Neural cell (in vitro differentiated cells): ENCODE results near the gene CSRNP3. TPM values are rescaled to one million over a fixed set of nuclear protein-coding genes. Genes with fewer than 3 reads are reported as not detected.
"Not testable (repeated sequence)": the region's sequence is repeated elsewhere in the genome, so short reads cannot be mapped to it uniquely, and the experiment has no call there.

Experiments used
- H2AFZ ChIP-seq: fragments of 200-600, 300-800 bp; sonication (generic), shearing (Covaris generic); 2 replicates; pipeline ENCODE4 v1.6.0; 2014; ENCODE audit warnings: low read depth, mild to moderate bottlenecking, antibody characterized with exemption, low read length, moderate library complexity
- H3F3A ChIP-seq: fragments of 200-600 bp; shearing (Covaris generic); 2 replicates; pipeline ENCODE4 v1.6.1; 2016; ENCODE audit warnings: mild to moderate bottlenecking, moderate library complexity, mixed read lengths, antibody characterized with exemption, low read length; ENCODE audit not compliant: insufficient read depth, poor library complexity, severe bottlenecking
- H3K27ac ChIP-seq: fragments of 200-600, 300-800 bp; sonication (generic), shearing (Covaris generic); 2 replicates; pipeline ENCODE4 v1.5.1; 2014; ENCODE audit warnings: mild to moderate bottlenecking, low read length, moderate library complexity
- H3K27me3 ChIP-seq: fragments of 300-800, 200-600 bp; sonication (generic), shearing (Covaris generic); 2 replicates; pipeline ENCODE4 v1.6.0; 2014; ENCODE audit warnings: mild to moderate bottlenecking, low read depth, low read length, moderate library complexity; ENCODE audit not compliant: insufficient read depth
- H3K36me3 ChIP-seq: fragments of 300-800, 200-600 bp; sonication (generic), shearing (Covaris generic); 2 replicates; pipeline ENCODE4 v1.5.1; 2014; ENCODE audit warnings: mild to moderate bottlenecking, antibody characterized with exemption, low read length, moderate library complexity; ENCODE audit not compliant: insufficient read depth
- H3K4me2 ChIP-seq: fragments of 300-800, 200-600 bp; sonication (generic), shearing (Covaris generic); 2 replicates; pipeline ENCODE4 v1.6.0; 2014; ENCODE audit warnings: mild to moderate bottlenecking, low read length
- H3K4me3 ChIP-seq: fragments of 300-800, 200-600 bp; sonication (generic), shearing (Covaris generic); 2 replicates; pipeline ENCODE4 v1.5.1; 2014; ENCODE audit warnings: mild to moderate bottlenecking, low read length, moderate library complexity
- H3K79me2 ChIP-seq: fragments of 200-600 bp; shearing (Covaris generic); replicated peaks from 2 replicates; pipeline ENCODE4 v1.6.0; 2014; ENCODE audit warnings: mild to moderate bottlenecking, low read length, moderate library complexity; ENCODE audit not compliant: insufficient read depth
- H3K9ac ChIP-seq: fragments of 300-800, 200-600 bp; sonication (generic), shearing (Covaris generic); 2 replicates; pipeline ENCODE4 v1.6.1; 2016; ENCODE audit warnings: mild to moderate bottlenecking, low read length, mixed read lengths
- H3K9me2 ChIP-seq: fragments of 200-600 bp; shearing (Covaris generic); 2 replicates; pipeline ENCODE4 v1.6.1; 2016; ENCODE audit warnings: mild to moderate bottlenecking, low read length, mixed read lengths; ENCODE audit not compliant: insufficient read depth
- H3K9me3 ChIP-seq: fragments of 200-600, 300-800 bp; sonication (generic), shearing (Covaris generic); 2 replicates; pipeline ENCODE4 v1.6.1; 2016; ENCODE audit warnings: mild to moderate bottlenecking, mixed run types, low read length, moderate library complexity, mixed read lengths
- H4K20me1 ChIP-seq: fragments of 200-600 bp; shearing (Covaris generic); 2 replicates; pipeline ENCODE4 v1.6.1; 2016; ENCODE audit warnings: mild to moderate bottlenecking, mixed run types; ENCODE audit not compliant: insufficient read depth
- CTCF ChIP-seq: fragments of 450-650 bp; IDR thresholded peaks from 2 replicates; pipeline ENCODE4 v1.5.1; 2014; ENCODE audit warnings: antibody characterized with exemption, mild to moderate bottlenecking, moderate library complexity; ENCODE audit not compliant: poor library complexity, severe bottlenecking
- EP300 ChIP-seq: fragments of 450-650 bp; conservative IDR thresholded peaks from 2 replicates; pipeline ENCODE4 v1.6.1; 2014; ENCODE audit warnings: antibody characterized with exemption, mild to moderate bottlenecking, moderate library complexity; ENCODE audit not compliant: poor library complexity, severe bottlenecking
- EZH2 ChIP-seq: fragments of 200-600, 300-800 bp; shearing (Covaris generic), sonication (generic); IDR thresholded peaks from 2 replicates; pipeline ENCODE4 v1.6.1; 2014; ENCODE audit warnings: antibody characterized with exemption, low read length, borderline replicate concordance, mild to moderate bottlenecking; ENCODE audit not compliant: insufficient read depth, poor library complexity, severe bottlenecking
- MXI1 ChIP-seq: fragments of 450-650 bp; conservative IDR thresholded peaks from 2 replicates; pipeline ENCODE4 v1.6.1; 2014; ENCODE audit warnings: antibody characterized with exemption, mild to moderate bottlenecking; ENCODE audit not compliant: poor library complexity, severe bottlenecking
- POLR2AphosphoS5 ChIP-seq: IDR thresholded peaks from 2 replicates; pipeline ENCODE4 v1.6.1; 2012
- RAD21 ChIP-seq: fragments of 450-650 bp; conservative IDR thresholded peaks from 2 replicates; pipeline ENCODE4 v1.6.1; 2014; ENCODE audit warnings: antibody characterized with exemption, mild to moderate bottlenecking, moderate library complexity
- REST ChIP-seq: IDR thresholded peaks from 2 replicates; pipeline ENCODE4 v1.6.1; 2012; ENCODE audit warnings: borderline replicate concordance
- SMC3 ChIP-seq: fragments of 450-650 bp; conservative IDR thresholded peaks from 2 replicates; pipeline ENCODE4 v1.6.1; 2014; ENCODE audit warnings: antibody characterized with exemption, mild to moderate bottlenecking, moderate library complexity; ENCODE audit not compliant: poor library complexity
- TAF1 ChIP-seq: IDR thresholded peaks from 2 replicates; pipeline ENCODE4 v1.6.1; 2012; ENCODE audit warnings: low read depth
- polyA plus RNA-seq: library from polyadenylated mRNA; depleted of rRNA; stranded (reverse); fragments of >200 nt; gene quantifications from 2 replicates; pipeline ENCODE4 v1.2.3, GENCODE V29; 2014

The CSRNP3 gene
- polyA plus RNA-seq, 1 donor from 2014 or later: 66.6 TPM

- peaks cover 17% of the 10 kb centered on the region for H3K36me3 ChIP-seq
These were observed 193.2 kb downstream of the CSRNP3 start for GRCh38 chr2:165662720-165663119.

GRCh38 chr2:165665614-165666013 is 196.1 kb downstream of the CSRNP3 start:
- Histone ChIP-seq H3K27ac (no peak overlapping the region), H3K9me3 (no peaks in the 10 kb centered on the region), H3K9me2 (no peaks in the 10 kb centered on the region), H4K20me1 (no peaks in the 10 kb centered on the region), H3K79me2 (peaks cover 4% of the 10 kb centered on the region), H3K36me3 (peaks cover 17% of the 10 kb centered on the region), H3F3A (peaks cover 7% of the 10 kb centered on the region), H3K4me2 (no peak overlapping the region), H3K4me3 (no peak overlapping the region), H2AFZ (no peak overlapping the region), H3K27me3 (no peaks in the 10 kb centered on the region), H3K9ac (no peak overlapping the region)
- TF ChIP-seq SMC3: no peak
- TF ChIP-seq POLR2AphosphoS5: no peak
- no peak for TF ChIP-seq TAF1
- TF ChIP-seq CTCF: no peak
- TF ChIP-seq MXI1: no peak
- TF ChIP-seq REST: no peak

More at GRCh38 chr2:165662720-165663119, 193.2 kb downstream of the CSRNP3 start:
- no peaks in the 10 kb centered on the region for H4K20me1 ChIP-seq
- no peaks in the 10 kb centered on the region for H3K27me3 ChIP-seq
- H3K4me3 ChIP-seq: no peak overlapping the region
- H2AFZ ChIP-seq: no peak overlapping the region
- no peaks in the 10 kb centered on the region for H3K9me3 ChIP-seq
- TF ChIP-seq CTCF: no peak
- no peak for TF ChIP-seq EZH2
- no peak for TF ChIP-seq REST
- TF ChIP-seq RAD21: no peak
- no peak for TF ChIP-seq SMC3
- no peak for TF ChIP-seq POLR2AphosphoS5
- no peak for TF ChIP-seq MXI1
- TF ChIP-seq EP300: no peak
- TF ChIP-seq TAF1: no peak
- H3K79me2 ChIP-seq: no peaks in the 10 kb centered on the region
- no peaks in the 10 kb centered on the region for H3K9me2 ChIP-seq
- H3F3A ChIP-seq: peaks cover 4% of the 10 kb centered on the region
- H3K27ac ChIP-seq: no peak overlapping the region
- H3K4me2 ChIP-seq: no peak overlapping the region
- H3K9ac ChIP-seq: no peak overlapping the region

- H3K27me3 ChIP-seq, H3K4me2 ChIP-seq, H4K20me1 ChIP-seq, H3K9me2 ChIP-seq, H3K27ac ChIP-seq, H2AFZ ChIP-seq, H3K9me3 ChIP-seq, H3K4me3 ChIP-seq, H3K9ac ChIP-seq, H3F3A ChIP-seq, H3K79me2 ChIP-seq: not testable (repeated sequence)
- peaks cover 17% of the 10 kb centered on the region for H3K36me3 ChIP-seq
These were observed 196.6 kb downstream of the CSRNP3 start for GRCh38 chr2:165666073-165666472.
